ENCODE data around the gene MAGIX. TPM values are rescaled to one million over a fixed set of nuclear protein-coding genes. Genes with fewer than 3 reads are reported as not detected.

The MAGIX gene
- total RNA-seq, 1 donor from 2014 or later = 2.2 TPM

GRCh38 chrX:49184294-49185281 lies 22.0 kb downstream of the MAGIX start:
- Histone ChIP-seq H3K4me3 (peak overlapping the region; percentile 33 to 47), H3K27me3 (no peaks in the 10 kb centered on the region), H3K4me1 (peaks cover 17% of the 10 kb centered on the region), H3K27ac (peak overlapping the region; percentile 76), H3K36me3 (no peaks in the 10 kb centered on the region), H3K9me3 (no peaks in the 10 kb centered on the region)
- intact Hi-C loops (cut with DNase I) = no loop called here
- TF ChIP-seq POLR2A (IDR thresholded peaks at IDR 0.05) (peak in 1 of 2 donors; percentile 58), CTCF (IDR thresholded peaks at IDR 0.05) (no peak), POLR2AphosphoS5 (IDR thresholded peaks at IDR 0.05; ENCODE audit: insufficient read depth in 1 of 2, low read depth in 1 of 2) (peak; percentile 74 to 85)
- no peak for DNase-seq (ENCODE audit: extremely low spot score in 2 of 2)

DNA sequence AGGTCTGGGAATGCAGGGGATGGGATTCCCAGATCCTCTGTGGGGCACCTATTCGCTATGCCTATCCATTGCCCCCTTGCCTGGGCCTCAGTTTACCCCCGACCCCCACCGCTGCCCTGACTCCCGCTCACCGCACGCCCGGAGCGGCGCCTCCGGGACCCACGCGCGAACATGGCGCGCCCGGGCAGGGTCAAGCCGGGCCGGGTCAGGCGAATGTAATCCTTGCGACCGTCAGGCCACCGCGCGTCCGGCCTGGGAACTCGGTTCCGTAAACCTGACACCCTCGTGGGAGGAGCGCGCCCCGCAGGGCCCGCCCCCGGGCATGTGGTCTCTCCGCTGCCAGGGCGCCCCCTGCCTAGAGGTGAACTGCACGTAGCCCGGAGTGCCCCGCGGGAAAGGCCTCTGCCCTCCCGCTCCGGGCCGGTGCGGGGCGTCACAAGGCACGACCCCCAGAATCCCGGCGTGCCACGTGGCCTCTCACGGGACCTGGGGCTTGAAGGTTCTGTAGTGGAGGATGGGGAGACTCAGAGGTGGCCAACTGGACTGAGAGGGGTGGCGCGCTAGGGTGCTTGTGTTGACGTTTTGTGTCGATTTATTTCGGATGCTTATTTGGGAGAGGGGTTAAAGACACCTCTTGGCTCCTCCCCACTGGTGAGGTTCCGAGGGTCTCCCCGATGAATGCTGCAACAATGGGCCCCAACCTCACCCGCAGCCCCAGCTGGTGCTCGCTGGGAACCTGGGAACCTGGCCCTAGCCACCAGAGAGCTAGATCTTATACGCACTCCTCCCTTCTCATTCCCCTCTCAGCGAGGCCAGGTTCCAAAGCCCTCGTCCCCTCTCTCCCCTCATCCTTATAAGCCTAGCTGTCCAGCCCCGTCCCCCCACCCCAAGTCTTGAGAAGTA lies 23.8 kb downstream of the MAGIX start, which contains the start of gene PRICKLE3:
Gene PRICKLE3, minus strand, starts transcription at position 249 of the 903 bp plus-strand sequence. Its CDS starts 76 bp downstream, at position 173.
- Histone ChIP-seq H3K36me3 (no peaks in the 10 kb centered on the region), H3K27me3 (no peaks in the 10 kb centered on the region), H3K27ac (peak within 1 kb of the TSS; percentile 76), H3K4me1 (peaks cover 22% of the 10 kb centered on the region), H3K4me3 (peak within 1 kb of the TSS; percentile 47 to 52), H3K9me3 (no peaks in the 10 kb centered on the region)
- no peak for DNase-seq (ENCODE audit: extremely low spot score in 2 of 2)
- intact Hi-C loops (cut with DNase I) = no loop called here
- TF ChIP-seq POLR2AphosphoS5 (IDR thresholded peaks at IDR 0.05; ENCODE audit: insufficient read depth in 1 of 2, low read depth in 1 of 2) (peak; percentile 74 to 88), CTCF (IDR thresholded peaks at IDR 0.05) (peak in 1 of 3 experiments; percentile 19), POLR2A (IDR thresholded peaks at IDR 0.05) (peak in 1 of 2 donors; percentile 53)

GRCh38 chrX:49187028-49187394 lies 24.5 kb downstream of the MAGIX start:
- no peaks in the 10 kb centered on the region for H3K9me3 ChIP-seq
- H3K4me3 ChIP-seq = no peak overlapping the region
- peaks cover 22% of the 10 kb centered on the region for H3K4me1 ChIP-seq
- DNase-seq (ENCODE audit: extremely low spot score in 2 of 2) = no peak
- H3K36me3 ChIP-seq = no peaks in the 10 kb centered on the region
- intact Hi-C loops (cut with DNase I) = no loop called here
- peak overlapping the region; percentile 76 for H3K27ac ChIP-seq
- TF ChIP-seq CTCF (IDR thresholded peaks at IDR 0.05) = no peak
- TF ChIP-seq POLR2AphosphoS5 (IDR thresholded peaks at IDR 0.05; ENCODE audit: insufficient read depth in 1 of 2, low read depth in 1 of 2) = no peak
- TF ChIP-seq POLR2A (IDR thresholded peaks at IDR 0.05) = no peak
- H3K27me3 ChIP-seq = no peaks in the 10 kb centered on the region

DNA sequence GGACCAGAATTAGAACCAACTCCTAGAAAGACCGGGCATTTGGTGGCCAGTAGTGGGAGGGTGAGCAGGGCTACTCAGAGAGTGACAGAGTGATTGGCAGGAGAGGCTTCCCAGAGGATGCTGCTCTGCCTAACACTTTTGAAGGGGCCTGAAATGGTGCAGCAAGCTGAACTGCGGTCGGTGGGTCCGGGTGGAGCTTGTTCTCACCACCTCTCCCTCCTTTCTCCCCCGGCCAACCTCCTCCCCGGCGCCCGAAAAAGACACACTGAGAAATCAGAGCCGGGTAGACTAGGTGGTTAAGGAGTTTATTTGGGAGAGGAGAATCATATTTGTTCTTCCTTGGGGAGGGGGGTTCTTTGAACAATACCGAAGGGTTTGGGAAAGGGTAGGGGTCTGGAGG lies 25.0 kb downstream of the MAGIX start:
- intact Hi-C loops (cut with DNase I) = no loop called here
- no peak for DNase-seq (ENCODE audit: extremely low spot score in 2 of 2)
- H3K9me3 ChIP-seq = no peaks in the 10 kb centered on the region
- H3K27me3 ChIP-seq = no peaks in the 10 kb centered on the region
- H3K4me3 ChIP-seq = no peak overlapping the region
- H3K4me1 ChIP-seq = peaks cover 22% of the 10 kb centered on the region
- no peaks in the 10 kb centered on the region for H3K36me3 ChIP-seq
- H3K27ac ChIP-seq = peak overlapping the region; percentile 76
- TF ChIP-seq POLR2AphosphoS5 (IDR thresholded peaks at IDR 0.05; ENCODE audit: insufficient read depth in 1 of 2, low read depth in 1 of 2) (no peak), CTCF (IDR thresholded peaks at IDR 0.05) (no peak), POLR2A (IDR thresholded peaks at IDR 0.05) (no peak)
